GM12892 (cell line): ENCODE measurements around the gene APPL1.

Experiments
- POLR2A ChIP-seq: IDR thresholded peaks from 2 replicates; pipeline ENCODE4 v1.6.1; 2011; ENCODE audit warnings: low read depth, low read length, control low read depth
- POLR2AphosphoS5 ChIP-seq: IDR thresholded peaks from 2 replicates; pipeline ENCODE4 v1.6.1; 2011; ENCODE audit warnings: low read depth, low read length, control low read depth
- TAF1 ChIP-seq: IDR thresholded peaks from 2 replicates; pipeline ENCODE4 v1.6.1; 2011; ENCODE audit warnings: low read depth, mild to moderate bottlenecking, control low read depth, low read length, borderline replicate concordance

GRCh38 chr3:57281715-57282114 is 54.2 kb downstream of the APPL1 start:
- no peak for TF ChIP-seq TAF1
- no peak for TF ChIP-seq POLR2A
- no peak for TF ChIP-seq POLR2AphosphoS5
